MM.1S (cell line): ENCODE data around the gene EP400.

Experiments
- CTCF ChIP-seq: fragments of 300-600 bp; sonication (generic); IDR thresholded peaks from 2 replicates; pipeline ENCODE4 v1.5.1; 2016; ENCODE audit warnings: antibody characterized with exemption, low read length, mixed read lengths
- EZH2 ChIP-seq: fragments of 300-600 bp; sonication (generic); optimal IDR thresholded peaks from 2 replicates; pipeline ENCODE3; 2017; ENCODE audit warnings: low read depth, mild to moderate bottlenecking, antibody characterized with exemption, low read length, mixed read lengths

GRCh38 chr12:132085291-132085635 lies 135.5 kb downstream of the EP400 start:
- no peak for TF ChIP-seq CTCF
- no peak for TF ChIP-seq EZH2
